ENCODE results near the gene POLD3. TPM values are rescaled to one million over a fixed set of nuclear protein-coding genes. Genes with fewer than 3 reads are reported as not detected.
"Not testable (repeated sequence)": the region's sequence is repeated elsewhere in the genome, so short reads cannot be mapped to it uniquely, and the experiment has no call there.

Gene POLD3
- total RNA-seq, 4 donors from 2014 or later = 5.1 to 13.8 (median 11.9) TPM

- DNase-seq = no peak
- Histone ChIP-seq H3K27ac (no peak overlapping the region), H3K4me3 (no peak overlapping the region), H3K9me3 (no peaks in the 10 kb centered on the region), H3K27me3 (no peaks in the 10 kb centered on the region), H3K36me3 (no peaks in the 10 kb centered on the region), H3K4me1 (peaks cover 0 to 3% (median 0%) of the 10 kb centered on the region in 3 donors)
- no peak for TF ChIP-seq CTCF (IDR thresholded peaks at IDR 0.05)
- no peak for TF ChIP-seq POLR2A (IDR thresholded peaks at IDR 0.05)
- intact Hi-C loops (cut with DNase I) = no loop called here
- WGBS, 2 donors = 67 to 78% methylated on average over 3 of the region's 3 CpGs
Measured at GRCh38 chr11:74583024-74583624, 9.3 kb upstream of the POLD3 start.

- H3K27ac ChIP-seq; intact Hi-C loops (cut with DNase I); H3K27me3 ChIP-seq; DNase-seq; H3K36me3 ChIP-seq; H3K4me3 ChIP-seq; H3K9me3 ChIP-seq: not testable (repeated sequence)
- WGBS, 2 donors = 89 to 91% methylated on average over 7 of the region's 7 CpGs
- H3K4me1 ChIP-seq = peaks cover 0 to 25% (median 8%) of the 10 kb centered on the region in 3 donors
Measured at GRCh38 chr11:74590492-74590891, 1.9 kb upstream of the POLD3 start.

- Histone ChIP-seq H3K4me1 (peaks cover 0 to 25% (median 8%) of the 10 kb centered on the region in 3 donors), H3K27me3 (no peaks in the 10 kb centered on the region), H3K27ac (peak overlapping the region; percentile 80 to 92 (median 86)), H3K4me3 (peak overlapping the region; percentile 74 to 99 (median 94)), H3K9me3 (no peaks in the 10 kb centered on the region), H3K36me3 (peaks cover 0 to 25% (median 0%) of the 10 kb centered on the region in 3 donors)
- intact Hi-C loops (cut with DNase I) = no loop called here
- DNase-seq = no peak
- TF ChIP-seq POLR2A (IDR thresholded peaks at IDR 0.05) (no peak), CTCF (IDR thresholded peaks at IDR 0.05) (no peak)
- WGBS, 2 donors = 13 to 14% methylated on average over 7 of the region's 7 CpGs
Measured at GRCh38 chr11:74592063-74592440, 330 bp upstream of the POLD3 start.

- TF ChIP-seq CTCF (IDR thresholded peaks at IDR 0.05) (no peak), POLR2A (IDR thresholded peaks at IDR 0.05) (no peak)
- Histone ChIP-seq H3K27ac (peak overlapping the region in 2 of 4 donors; percentile 89 to 92), H3K4me3 (peak overlapping the region; percentile 74 to 99 (median 94)), H3K36me3 (peaks cover 0 to 37% (median 0%) of the 10 kb centered on the region in 3 donors), H3K27me3 (no peaks in the 10 kb centered on the region), H3K4me1 (peaks cover 0 to 25% (median 8%) of the 10 kb centered on the region in 3 donors), H3K9me3 (no peaks in the 10 kb centered on the region)
- intact Hi-C loops (cut with DNase I) = no loop called here
- WGBS, 2 donors = 0% methylated on average over 1 of the region's 1 CpG
- no peak for DNase-seq
Measured at GRCh38 chr11:74593463-74593862, 1.1 kb downstream of the POLD3 start.

GRCh38 chr11:74602637-74603556, 10.5 kb downstream of the POLD3 start:
- Histone ChIP-seq H3K27me3 (no peaks in the 10 kb centered on the region), H3K4me1 (no peaks in the 10 kb centered on the region), H3K27ac (no peak overlapping the region), H3K36me3 (peaks cover 0 to 76% (median 0%) of the 10 kb centered on the region in 3 donors), H3K9me3 (no peaks in the 10 kb centered on the region), H3K4me3 (no peak overlapping the region)
- DNase-seq = no peak
- intact Hi-C loops (cut with DNase I) = no loop called here
- no peak for TF ChIP-seq POLR2A (IDR thresholded peaks at IDR 0.05)
- TF ChIP-seq CTCF (IDR thresholded peaks at IDR 0.05) = no peak
- 76 to 86% methylated on average over 4 of the region's 4 CpGs for WGBS, 2 donors

All from esophagus squamous epithelium (tissue), 5 donors.